ENCODE measurements around the gene SCD5.

GRCh38 chr4:82650868-82651267 lies 147.7 kb downstream of the SCD5 start:
- no peak for TF ChIP-seq CTCF (IDR thresholded peaks at IDR 0.05; ENCODE audit: low read length)
- TF ChIP-seq EZH2phosphoT487 (IDR thresholded peaks at IDR 0.05; ENCODE audit: low read length): no peak
- TF ChIP-seq EZH2 (optimal IDR thresholded peaks at IDR 0.05; ENCODE audit: low read depth, low read length): no peak
